Iris pigment epithelial cell (primary cell): ENCODE data around the gene OXCT1.

Source experiments
- DNase-seq: peaks from one replicate; pipeline ENCODE4 v3.0.0-alpha.2; 2011; ENCODE audit warnings: low read depth

Gene OXCT1

DNA sequence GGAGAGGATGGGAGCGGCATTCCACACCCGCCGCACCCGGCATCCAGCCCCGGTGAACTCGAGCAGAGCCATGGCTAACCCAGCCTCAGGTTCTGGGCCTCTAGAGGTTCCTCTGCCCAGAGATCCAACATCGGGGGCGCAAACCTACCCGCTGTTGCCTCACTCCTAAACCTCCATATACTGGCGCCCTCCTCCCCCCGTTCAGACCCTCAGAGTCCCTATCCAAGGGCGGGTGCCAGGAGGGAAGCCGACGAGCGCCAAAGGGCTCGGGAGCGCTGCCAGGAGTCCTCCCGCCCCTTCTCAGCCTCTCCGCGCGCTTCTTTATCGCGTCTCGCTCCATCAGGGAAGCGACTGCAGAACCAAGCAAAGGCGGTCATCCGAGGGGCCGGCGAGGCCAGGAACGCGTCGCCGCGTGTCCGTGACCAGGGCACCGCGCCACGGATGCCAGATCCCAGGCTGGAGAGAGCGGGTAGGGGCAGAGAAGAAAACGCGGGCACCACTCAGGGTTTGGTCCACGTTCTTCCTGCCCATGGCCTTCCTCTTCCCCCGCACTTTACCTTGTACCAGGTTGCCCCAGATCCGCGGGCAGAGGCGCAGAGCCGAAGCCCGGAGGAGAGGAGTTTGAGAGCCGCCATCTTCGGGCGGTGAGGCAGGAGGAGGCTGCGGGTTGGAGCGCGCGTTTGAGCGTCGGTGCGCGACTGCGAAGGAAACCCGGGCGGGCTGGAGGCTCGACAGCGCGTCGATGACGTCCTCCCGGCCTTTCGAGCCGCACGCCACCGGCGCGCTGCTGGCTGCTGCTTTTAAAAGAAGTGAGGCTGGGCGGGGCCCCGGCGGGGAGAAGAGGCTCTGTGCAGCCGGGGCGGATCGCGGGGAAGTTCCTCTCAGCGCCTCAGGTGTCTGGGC, at the start of gene OXCT1:
Gene OXCT1 (minus strand): TSS at position 702 of the 903 bp plus-strand sequence. CDS start 67 bp downstream, at position 635.
- DNase-seq = peak; percentile 90

DNA sequence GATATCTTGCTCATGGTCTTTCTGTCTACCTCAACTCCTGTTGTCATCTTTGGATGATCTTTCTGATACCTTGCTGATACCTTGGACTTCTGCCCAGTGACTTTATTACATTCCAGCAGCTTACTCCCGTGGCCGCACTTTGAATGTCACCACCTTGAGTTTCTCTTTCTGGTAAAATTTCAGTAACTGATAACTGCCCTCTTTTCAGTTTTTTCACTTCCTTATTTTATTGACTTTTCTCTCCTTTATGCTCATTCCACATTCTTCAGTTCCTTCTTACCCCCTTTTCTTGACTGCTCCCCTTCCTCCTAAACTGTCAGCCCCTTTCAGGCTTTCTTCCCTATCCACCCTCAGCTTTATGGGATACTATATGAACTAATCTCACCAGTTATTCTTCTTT, 47.9 kb upstream of the OXCT1 start:
- DNase-seq = no peak

- DNase-seq = peak; percentile 78
Measured at GRCh38 chr5:41908374-41909079, 38.3 kb upstream of the OXCT1 start.

GRCh38 chr5:41906151-41906550, 35.9 kb upstream of the OXCT1 start:
- DNase-seq = no peak

GRCh38 chr5:41903892-41904799, 33.9 kb upstream of the OXCT1 start, which contains the start of gene RIMOC1:
Gene RIMOC1, plus strand, starts transcription at chr5:41904344. Its CDS starts 24 bp downstream, at chr5:41904368.
- DNase-seq = peak; percentile 100

DNA sequence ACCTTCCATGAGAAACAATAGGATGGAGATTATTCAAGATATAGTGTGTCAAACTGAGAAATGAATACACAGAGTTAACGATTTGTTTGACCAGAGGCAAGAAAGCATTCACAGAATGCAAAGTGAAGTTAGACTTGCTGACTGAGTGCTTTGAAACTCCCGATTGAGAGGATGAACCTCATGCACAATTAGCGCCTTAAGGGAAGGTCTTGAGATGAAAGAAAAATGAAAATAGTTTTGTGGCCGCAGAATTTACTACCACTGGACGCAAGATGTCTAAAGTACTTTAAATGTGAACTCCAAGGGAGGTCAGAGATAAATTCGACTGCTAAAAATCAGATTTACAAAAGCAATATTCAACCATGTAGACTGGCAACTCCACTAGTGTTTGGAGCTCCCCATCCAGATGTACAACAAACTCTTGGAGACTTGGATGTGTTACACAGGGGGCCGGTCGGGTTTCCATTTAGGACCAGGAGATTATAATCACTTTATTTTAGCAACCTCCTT, 33.2 kb upstream of the OXCT1 start:
- no peak for DNase-seq

GRCh38 chr5:41896230-41896629, 26.0 kb upstream of the OXCT1 start:
- DNase-seq = no peak

DNA sequence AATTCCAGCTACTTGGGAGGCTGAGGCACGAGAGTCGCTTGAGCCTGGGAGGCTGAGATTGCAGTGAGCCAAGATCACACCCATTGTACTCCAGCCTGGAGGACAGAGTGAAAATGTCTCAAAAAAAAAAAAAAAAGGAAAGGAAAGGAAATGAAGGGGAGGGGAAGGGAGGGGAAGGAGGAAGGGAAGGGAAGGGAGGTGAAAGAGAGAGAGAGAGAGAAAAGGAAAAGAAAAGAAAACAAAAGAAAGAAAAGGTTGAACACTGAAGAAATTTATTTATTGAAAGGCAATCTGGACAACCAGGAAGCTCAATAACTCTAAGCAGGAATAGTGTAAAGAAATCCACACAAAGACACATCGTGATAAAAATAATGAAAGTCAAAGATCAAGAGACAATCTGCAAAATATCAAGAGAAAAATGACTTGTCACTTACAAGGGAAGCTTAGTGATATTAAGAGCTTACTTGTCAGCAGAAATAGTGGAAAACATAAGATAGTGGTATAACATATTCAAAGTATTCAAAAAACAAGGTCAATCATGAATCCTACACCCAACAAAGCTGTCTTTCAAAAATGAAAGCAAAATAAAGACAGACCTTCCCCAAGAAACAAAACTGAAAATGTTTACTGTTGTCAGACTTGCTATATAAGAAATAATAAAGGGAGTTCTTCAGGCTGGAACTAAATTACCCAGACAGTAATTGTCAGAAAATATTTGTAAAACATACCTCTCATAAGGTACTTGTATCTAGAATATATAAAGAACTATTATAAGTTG, 23.0 kb upstream of the OXCT1 start:
- DNase-seq = no peak

DNA sequence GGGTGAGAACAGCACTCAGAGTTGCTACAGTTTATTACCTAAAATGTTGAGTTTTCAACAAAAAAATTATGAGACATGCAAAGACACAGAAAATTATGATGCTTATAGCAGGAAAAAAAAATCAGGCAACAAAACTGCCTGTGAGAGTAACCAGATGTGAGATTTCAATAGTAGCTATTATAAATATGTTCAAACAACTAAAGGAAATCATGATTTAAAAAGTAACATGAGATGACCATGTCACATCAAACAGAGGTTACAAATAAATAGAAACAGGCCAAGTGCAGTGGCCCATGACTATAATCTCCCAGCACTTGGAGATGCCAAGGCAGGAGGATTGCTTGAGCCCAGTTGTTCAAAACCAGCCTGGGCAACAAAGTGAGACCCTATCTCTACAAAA, 21.8 kb upstream of the OXCT1 start:
- no peak for DNase-seq

GRCh38 chr5:41891066-41891707, 21.0 kb upstream of the OXCT1 start:
- no peak for DNase-seq

DNA sequence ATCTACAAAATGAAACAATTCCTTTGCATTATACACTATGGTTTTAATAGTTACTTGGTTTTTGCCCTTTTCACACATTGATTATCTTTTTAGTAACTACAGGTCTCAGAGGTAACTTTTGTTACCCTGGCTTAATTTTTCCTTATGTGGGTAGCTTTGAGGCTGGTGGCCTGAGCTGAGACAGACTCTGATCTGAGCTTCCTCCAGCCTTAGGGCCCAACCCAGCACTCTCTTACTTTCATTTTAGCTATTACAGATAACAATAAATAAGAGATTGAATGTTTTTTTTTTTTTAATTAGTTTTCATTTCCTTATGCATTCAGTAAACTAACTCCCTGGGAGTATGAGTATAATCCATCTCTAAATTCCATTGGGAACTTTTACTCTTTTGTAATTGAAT, 15.1 kb upstream of the OXCT1 start:
- no peak for DNase-seq

DNA sequence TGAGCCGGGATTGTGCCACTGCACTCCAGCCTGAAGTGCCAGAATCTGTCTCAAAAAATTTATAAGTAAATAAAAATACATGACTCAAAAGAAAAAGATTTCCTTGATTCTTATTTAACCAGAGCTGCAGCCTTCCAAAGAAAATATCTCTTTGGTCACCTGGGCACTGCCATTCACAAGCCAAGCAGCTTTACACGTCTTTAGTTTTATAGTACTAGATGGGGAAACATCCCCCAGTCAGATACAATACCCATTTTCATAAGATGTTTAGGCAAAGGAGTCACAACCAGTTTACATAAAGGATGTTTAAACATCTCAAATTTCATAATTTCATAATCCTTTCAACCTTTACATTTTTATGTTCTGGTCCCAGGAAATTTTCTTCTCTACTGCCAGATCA, 13.7 kb upstream of the OXCT1 start:
- no peak for DNase-seq

GRCh38 chr5:41883243-41883642, 13.0 kb upstream of the OXCT1 start:
- DNase-seq = no peak

GRCh38 chr5:41882765-41883164, 12.5 kb upstream of the OXCT1 start:
- DNase-seq = no peak

DNA sequence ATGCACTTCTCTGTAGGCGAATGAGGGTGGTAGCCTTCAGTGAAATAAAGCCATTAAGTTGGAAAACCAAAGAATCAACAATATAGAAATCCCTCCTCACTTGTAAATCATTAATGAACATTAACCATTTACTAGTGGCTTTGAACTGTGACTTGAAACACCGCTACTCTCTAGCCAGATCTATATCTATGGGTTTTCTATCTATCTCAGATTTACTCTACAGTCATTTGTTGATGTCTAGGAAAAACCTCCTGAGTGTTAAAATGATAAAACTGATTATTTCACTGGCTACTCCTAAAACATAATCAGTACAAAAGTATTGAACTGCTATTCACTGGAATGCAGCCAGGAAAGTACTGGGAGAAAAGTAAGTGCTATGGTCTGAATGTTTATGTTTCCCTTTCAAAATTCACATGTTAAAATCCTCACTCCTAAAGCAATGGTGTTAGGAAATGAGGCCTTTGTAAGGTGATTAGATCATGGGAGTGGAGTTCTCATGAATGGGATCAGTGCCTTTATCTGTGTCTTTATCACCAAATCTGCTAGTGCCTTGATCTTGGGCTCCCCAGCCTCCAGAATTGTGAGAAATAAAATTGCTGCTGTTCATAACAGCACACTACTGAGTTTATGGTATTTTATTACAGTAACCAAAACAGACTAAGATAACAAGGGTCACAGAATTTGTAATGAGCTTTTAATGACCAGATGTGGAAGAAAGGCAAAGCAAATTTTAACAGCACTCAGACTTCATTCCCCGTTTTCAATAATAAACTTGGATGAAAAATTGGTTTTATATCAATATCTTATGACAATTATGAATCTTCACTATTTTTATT, 8.6 kb upstream of the OXCT1 start:
- no peak for DNase-seq

DNA sequence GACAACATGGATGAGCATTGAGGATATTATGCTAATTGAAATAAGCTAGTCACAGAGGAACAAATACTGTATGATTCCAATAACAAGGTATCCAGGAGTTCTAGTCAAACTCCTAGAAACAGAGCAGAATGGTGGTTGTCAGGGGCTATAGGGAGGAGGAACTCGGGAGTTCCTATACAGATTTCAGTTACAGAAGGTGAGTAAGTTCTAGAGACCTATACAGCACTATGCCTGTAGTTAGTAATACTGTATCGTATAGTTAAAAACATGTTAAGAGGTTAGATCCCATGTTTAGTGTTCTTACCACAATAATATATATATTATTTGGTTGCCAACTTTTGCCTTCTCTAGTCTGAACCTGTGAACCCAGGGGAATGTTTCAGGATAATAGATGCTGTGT, 7.9 kb upstream of the OXCT1 start:
- DNase-seq = no peak

GRCh38 chr5:41877408-41877807, 7.2 kb upstream of the OXCT1 start:
- no peak for DNase-seq

GRCh38 chr5:41876678-41877077, 6.5 kb upstream of the OXCT1 start:
- no peak for DNase-seq

- no peak for DNase-seq
Measured at GRCh38 chr5:41875121-41875520, 4.9 kb upstream of the OXCT1 start.
